Lung (tissue), 12 donors: Measurements from ENCODE around the gene PRKCE. TPM values are rescaled to one million over a fixed set of nuclear protein-coding genes. Genes with fewer than 3 reads are reported as not detected.

Source experiments
- ATAC-seq: fragments of 200-7000 bp; cut with Tn5 transposase; one replicate; pipeline ENCODE4 v1.9.1; 2020; ENCODE audit warnings: moderate number of reproducible peaks; ENCODE audit not compliant: insufficient read depth, low FRiP score
- DNase-seq, 3 donors: peaks; one replicate each; pipeline ENCODE4 v3.0.0-alpha.2; 2013 to 2017
- H3K27ac ChIP-seq, 2 donors: one replicate each; pipeline ENCODE4 v1.5.1; 2013; ENCODE audit warnings: mild to moderate bottlenecking in 2 of 2, moderate library complexity in 2 of 2, control low read depth in 1 of 2, inconsistent platforms in 1 of 2, low read depth in 1 of 2, low read length in 1 of 2
- H3K27me3 ChIP-seq, 3 donors: one replicate each; pipeline ENCODE4 v1.5.1; 2013; ENCODE audit warnings: low read length in 2 of 3; ENCODE audit not compliant: control insufficient read depth in 3 of 3, insufficient read depth in 3 of 3
- H3K36me3 ChIP-seq, 4 donors: one replicate each; pipeline ENCODE4 v1.5.1; 2013; ENCODE audit warnings: low read length in 4 of 4, mild to moderate bottlenecking in 1 of 4, moderate library complexity in 1 of 4; ENCODE audit not compliant: control insufficient read depth in 4 of 4, insufficient read depth in 4 of 4
- H3K4me1 ChIP-seq, 5 donors: one replicate each; pipeline ENCODE4 v1.5.1; 2013; ENCODE audit warnings: low read length in 5 of 5, mild to moderate bottlenecking in 2 of 5, moderate library complexity in 1 of 5; ENCODE audit not compliant: control insufficient read depth in 5 of 5, insufficient read depth in 5 of 5
- H3K4me3 ChIP-seq: one replicate; pipeline ENCODE4 v1.5.1; 2013; ENCODE audit warnings: mild to moderate bottlenecking, control low read depth, moderate library complexity
- H3K9ac ChIP-seq, 2 donors: one replicate each; pipeline ENCODE4 v1.5.1; 2013; ENCODE audit warnings: low read length in 2 of 2, control low read depth in 1 of 2; ENCODE audit not compliant: insufficient read depth in 1 of 2
- H3K9me3 ChIP-seq, 4 donors: one replicate each; pipeline ENCODE4 v1.5.1; 2013; ENCODE audit warnings: low read length in 3 of 4, mild to moderate bottlenecking in 1 of 4, moderate library complexity in 1 of 4; ENCODE audit not compliant: control insufficient read depth in 4 of 4, insufficient read depth in 3 of 4
- WGBS, 2 donors: extraction: QIAGEN DNeasy Blood & Tissue Kit; methylation state at CpG; one replicate each; pipeline ENCODE4 v1.1.7; 2013; 5-methylcytosine and 5-hydroxymethylcytosine counted together
- polyA plus RNA-seq, 2 donors: library from polyadenylated mRNA; stranded (reverse); fragments of 200-250 nt; gene quantifications; one replicate each; pipeline ENCODE4 v1.2.1, GENCODE V29; 2013
- total RNA-seq, 2 donors: library from RNA; depleted of rRNA in 1 of 2; stranded (reverse); fragments of >200 nt in 1 of 2; gene quantifications; one replicate each; pipeline ENCODE4 v1.2.1, GENCODE V29; 2014 to 2021
- TF ChIP-seq, protein P1 (sequence below): IDR thresholded peaks from 2 replicates; pipeline ENCODE4 v1.5.1; 2012; ENCODE audit warnings: mild to moderate bottlenecking; ENCODE audit errors: control extremely low read depth, extremely low read depth
- donor health status: control.
- donor health status: control.
- donor health status: Bipolar disorder and iron deficiency.
- donor health status: healthy.
- donor health status: DM: yes; HTN: yes; CAD: no.

PRKCE gene
- total and polyA plus RNA-seq, 4 donors = 12.5 to 82.2 (median 32.1) TPM

GRCh38 chr2:45720210-45720609 lies 68.7 kb downstream of the PRKCE start:
- Histone ChIP-seq H3K27ac (no peak overlapping the region), H3K9me3 (no peaks in the 10 kb centered on the region), H3K4me3 (no peak overlapping the region), H3K4me1 (peaks cover 0 to 13% (median 4%) of the 10 kb centered on the region in 5 donors), H3K9ac (no peak overlapping the region), H3K36me3 (no peaks in the 10 kb centered on the region), H3K27me3 (no peaks in the 10 kb centered on the region)
- DNase-seq (no peak), ATAC-seq (no peak)
- TF ChIP-seq, protein P1, sequence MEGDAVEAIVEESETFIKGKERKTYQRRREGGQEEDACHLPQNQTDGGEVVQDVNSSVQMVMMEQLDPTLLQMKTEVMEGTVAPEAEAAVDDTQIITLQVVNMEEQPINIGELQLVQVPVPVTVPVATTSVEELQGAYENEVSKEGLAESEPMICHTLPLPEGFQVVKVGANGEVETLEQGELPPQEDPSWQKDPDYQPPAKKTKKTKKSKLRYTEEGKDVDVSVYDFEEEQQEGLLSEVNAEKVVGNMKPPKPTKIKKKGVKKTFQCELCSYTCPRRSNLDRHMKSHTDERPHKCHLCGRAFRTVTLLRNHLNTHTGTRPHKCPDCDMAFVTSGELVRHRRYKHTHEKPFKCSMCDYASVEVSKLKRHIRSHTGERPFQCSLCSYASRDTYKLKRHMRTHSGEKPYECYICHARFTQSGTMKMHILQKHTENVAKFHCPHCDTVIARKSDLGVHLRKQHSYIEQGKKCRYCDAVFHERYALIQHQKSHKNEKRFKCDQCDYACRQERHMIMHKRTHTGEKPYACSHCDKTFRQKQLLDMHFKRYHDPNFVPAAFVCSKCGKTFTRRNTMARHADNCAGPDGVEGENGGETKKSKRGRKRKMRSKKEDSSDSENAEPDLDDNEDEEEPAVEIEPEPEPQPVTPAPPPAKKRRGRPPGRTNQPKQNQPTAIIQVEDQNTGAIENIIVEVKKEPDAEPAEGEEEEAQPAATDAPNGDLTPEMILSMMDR = no peak
- 96 to 98% methylated on average over 6 of the region's 6 CpGs for WGBS, 2 donors

DNA sequence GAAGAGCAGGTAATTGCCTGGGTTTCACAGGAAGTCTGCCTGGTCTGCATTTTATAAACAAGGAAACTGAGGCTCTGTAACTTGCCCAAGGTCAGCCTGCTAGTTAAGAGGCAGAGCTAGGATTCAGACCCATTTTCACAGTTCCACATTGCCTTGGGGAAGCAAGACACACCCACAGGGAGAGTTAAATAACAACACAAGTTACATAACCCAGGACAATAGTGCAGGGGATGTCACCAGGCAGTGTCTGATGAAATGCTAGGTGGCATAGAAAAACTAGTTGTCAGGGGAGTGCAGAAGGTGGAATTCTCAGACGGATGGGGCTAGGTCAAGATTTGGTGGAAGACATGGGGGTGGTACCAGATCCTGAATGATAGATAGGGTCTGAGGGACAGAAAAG lies 69.7 kb downstream of the PRKCE start:
- no peaks in the 10 kb centered on the region for H3K27me3 ChIP-seq
- no peak overlapping the region for H3K9ac ChIP-seq
- H3K4me3 ChIP-seq = no peak overlapping the region
- no peaks in the 10 kb centered on the region for H3K36me3 ChIP-seq
- no peak for DNase-seq
- 61 to 80% methylated on average over 1 of the region's 1 CpG for WGBS, 2 donors
- peaks cover 0 to 13% (median 4%) of the 10 kb centered on the region in 5 donors for H3K4me1 ChIP-seq
- TF ChIP-seq, protein P1 = no peak
- ATAC-seq = no peak
- H3K27ac ChIP-seq = no peak overlapping the region
- H3K9me3 ChIP-seq = no peaks in the 10 kb centered on the region

DNA sequence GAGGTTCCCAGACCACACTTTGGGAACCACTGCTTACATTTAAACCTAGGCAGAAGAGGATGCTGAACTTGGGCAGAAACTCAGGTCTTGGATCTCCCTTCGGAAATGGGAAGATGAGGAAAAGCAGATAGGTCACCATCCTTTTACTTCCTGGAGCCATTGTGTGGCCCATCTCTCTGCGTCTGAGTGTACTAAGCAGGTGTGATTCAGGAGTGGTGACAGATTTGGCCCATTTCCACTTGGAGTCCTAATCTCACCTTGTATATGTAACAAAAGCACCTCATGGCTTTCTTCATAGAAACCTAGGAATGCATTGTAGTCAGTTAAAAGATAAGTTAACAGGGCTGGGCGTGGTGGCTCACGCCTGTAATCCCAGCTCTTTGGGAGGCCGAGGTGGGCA lies 71.0 kb downstream of the PRKCE start:
- Histone ChIP-seq H3K9me3 (no peaks in the 10 kb centered on the region), H3K27ac (no peak overlapping the region), H3K4me1 (peaks cover 0 to 15% (median 4%) of the 10 kb centered on the region in 5 donors), H3K36me3 (no peaks in the 10 kb centered on the region), H3K9ac (no peak overlapping the region), H3K27me3 (no peaks in the 10 kb centered on the region), H3K4me3 (no peak overlapping the region)
- TF ChIP-seq, protein P1 = no peak
- ATAC-seq (no peak), DNase-seq (no peak)
- WGBS, 2 donors = 96% methylated on average over 5 of the region's 5 CpGs

DNA sequence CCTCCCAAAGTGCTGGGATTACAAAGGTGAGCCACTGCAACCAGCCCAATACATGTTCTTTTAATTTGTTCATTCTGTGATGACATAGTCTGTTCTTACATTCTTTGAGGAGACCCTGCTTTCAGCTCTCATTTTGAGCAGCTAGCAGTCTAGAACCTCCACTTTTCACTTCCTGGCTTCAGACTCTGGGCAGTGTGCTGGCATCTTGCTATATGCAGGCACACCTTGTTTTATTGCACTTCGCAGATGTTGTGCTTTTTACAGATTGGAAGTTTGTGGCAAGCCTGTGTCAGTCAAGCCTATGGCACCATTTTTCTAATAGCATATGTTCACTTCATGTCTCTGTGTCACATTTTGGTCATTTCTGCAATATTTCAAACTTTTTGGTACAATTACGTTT lies 72.4 kb downstream of the PRKCE start:
- DNase-seq = no peak
- peaks cover 0 to 2% (median 0%) of the 10 kb centered on the region in 4 donors for H3K9me3 ChIP-seq
- H3K27me3 ChIP-seq = no peaks in the 10 kb centered on the region
- TF ChIP-seq, protein P1 = no peak
- no peak overlapping the region for H3K4me3 ChIP-seq
- WGBS, 2 donors = 81 to 95% methylated on average over 2 of the region's 2 CpGs
- no peak overlapping the region for H3K9ac ChIP-seq
- H3K36me3 ChIP-seq = no peaks in the 10 kb centered on the region
- peaks cover 0 to 15% (median 4%) of the 10 kb centered on the region in 5 donors for H3K4me1 ChIP-seq
- no peak for ATAC-seq
- H3K27ac ChIP-seq = no peak overlapping the region
